Transverse colon (tissue), 3 donors: ENCODE results near the gene ADGRB2.

Source experiments
- CTCF ChIP-seq, 5 experiments: fragments of 200-600 bp in 3 of 5; fragments of 450-650 bp in 2 of 5; sonication (generic) in 3 of 5; IDR thresholded peaks; 1 replicate in 2 of 5; 2 replicates in 3 of 5; pipeline ENCODE4 v1.5.1; 2016 to 2017; ENCODE audit warnings: antibody characterized with exemption in 5 of 5, inconsistent platforms in 3 of 5, mild to moderate bottlenecking in 2 of 5, moderate library complexity in 1 of 5
- EP300 ChIP-seq: sonication (generic); formaldehyde crosslinking; IDR thresholded peaks from one replicate; pipeline ENCODE4 v1.6.1; 2017; ENCODE audit warnings: antibody characterized with exemption, low read depth

GRCh38 chr1:31793086-31793485, 28.9 kb upstream of the ADGRB2 start:
- TF ChIP-seq CTCF (IDR thresholded peaks at IDR 0.05) (no peak), EP300 (no peak)
